Mesenchymal stem cell (in vitro differentiated cells and primary cell): Measurements from ENCODE around the gene DMWD.

ENCODE experiments used
- DNase-seq: peaks from one replicate; pipeline ENCODE4 v3.0.0-alpha.2; 2013
- H2AFZ ChIP-seq: one replicate; pipeline ENCODE4 v1.6.1; 2013; ENCODE audit warnings: low read depth, mild to moderate bottlenecking, control low read depth, inconsistent platforms, low read length, moderate library complexity
- H2AK5ac ChIP-seq: 2 replicates; pipeline ENCODE4 v1.6.1; 2013; ENCODE audit warnings: low read length, moderate library complexity, mild to moderate bottlenecking, inconsistent platforms; ENCODE audit not compliant: severe bottlenecking
- H2BK120ac ChIP-seq: one replicate; pipeline ENCODE4 v1.6.1; 2013; ENCODE audit warnings: low read depth, mild to moderate bottlenecking, inconsistent platforms, low read length, moderate library complexity
- H2BK12ac ChIP-seq, 2 experiments: one replicate each; pipeline ENCODE4 v1.6.1; 2013; ENCODE audit warnings: inconsistent platforms in 2 of 2, low read length in 2 of 2, mild to moderate bottlenecking in 2 of 2, moderate library complexity in 2 of 2, control low read depth in 1 of 2
- H2BK15ac ChIP-seq: one replicate; pipeline ENCODE4 v1.6.1; 2013; ENCODE audit warnings: mild to moderate bottlenecking, low read depth, inconsistent platforms; ENCODE audit not compliant: poor library complexity, severe bottlenecking
- H2BK5ac ChIP-seq: 2 replicates; pipeline ENCODE4 v1.6.1; 2013; ENCODE audit warnings: low read depth, mild to moderate bottlenecking, low read length, control low read depth, inconsistent platforms; ENCODE audit not compliant: poor library complexity, severe bottlenecking
- H3K14ac ChIP-seq, 2 experiments: one replicate each; pipeline ENCODE4 v1.6.1; 2013; ENCODE audit warnings: inconsistent platforms in 2 of 2, low read length in 2 of 2, control low read depth in 1 of 2, mild to moderate bottlenecking in 1 of 2, moderate library complexity in 1 of 2
- H3K18ac ChIP-seq, 2 experiments: one replicate each; pipeline ENCODE4 v1.6.1; 2013; ENCODE audit warnings: inconsistent platforms in 2 of 2, low read length in 2 of 2, control low read depth in 1 of 2, low read depth in 1 of 2, mild to moderate bottlenecking in 1 of 2
- H3K23ac ChIP-seq, 2 experiments: one replicate each; pipeline ENCODE4 v1.6.1; 2013; ENCODE audit warnings: inconsistent platforms in 2 of 2, low read length in 2 of 2, mild to moderate bottlenecking in 2 of 2, moderate library complexity in 2 of 2, control low read depth in 1 of 2
- H3K27ac ChIP-seq: 2 replicates; pipeline ENCODE4 v1.5.1; 2013; ENCODE audit warnings: mild to moderate bottlenecking, moderate library complexity, low read length, control low read depth, inconsistent platforms; ENCODE audit not compliant: poor library complexity, severe bottlenecking
- H3K27me3 ChIP-seq, 2 experiments: 2 replicates each; pipeline versions ENCODE4 v1.6.1 to v1.7.0; 2013; ENCODE audit warnings: low read length in 2 of 2, mild to moderate bottlenecking in 2 of 2, moderate library complexity in 2 of 2, control low read depth in 1 of 2, inconsistent platforms in 1 of 2; ENCODE audit not compliant: control insufficient read depth in 1 of 2, insufficient read depth in 1 of 2
- H3K36me3 ChIP-seq, 2 experiments: 2 replicates each; pipeline versions ENCODE4 v1.6.1 to v1.7.0; 2013; ENCODE audit warnings: low read length in 2 of 2, control low read depth in 1 of 2, inconsistent platforms in 1 of 2, low read depth in 1 of 2, mild to moderate bottlenecking in 1 of 2; ENCODE audit not compliant: insufficient read depth in 2 of 2, control insufficient read depth in 1 of 2
- H3K4ac ChIP-seq, 2 experiments: one replicate each; pipeline ENCODE4 v1.6.1; 2013; ENCODE audit warnings: inconsistent platforms in 2 of 2, low read length in 2 of 2, mild to moderate bottlenecking in 2 of 2, moderate library complexity in 2 of 2, control low read depth in 1 of 2, low read depth in 1 of 2
- H3K4me1 ChIP-seq: 2 replicates; pipeline ENCODE4 v1.6.1; 2013; ENCODE audit warnings: low read depth, low read length, control low read depth; ENCODE audit not compliant: control insufficient read depth, insufficient read depth
- H3K4me2 ChIP-seq: 2 replicates; pipeline ENCODE4 v1.6.1; 2013; ENCODE audit warnings: low read length, mild to moderate bottlenecking, inconsistent platforms; ENCODE audit not compliant: poor library complexity, severe bottlenecking
- H3K4me3 ChIP-seq, 2 experiments: 2 replicates each; pipeline versions ENCODE4 v1.5.1 to v1.7.0; 2013; ENCODE audit warnings: low read length in 2 of 2, mild to moderate bottlenecking in 2 of 2, control low read depth in 1 of 2, low read depth in 1 of 2; ENCODE audit not compliant: insufficient read depth in 1 of 2
- H3K79me1 ChIP-seq: replicated peaks from 2 replicates; pipeline ENCODE4 v1.6.1; 2013; ENCODE audit warnings: mild to moderate bottlenecking, control low read depth, low read length, inconsistent platforms; ENCODE audit not compliant: poor library complexity, severe bottlenecking
- H3K9ac ChIP-seq: 2 replicates; pipeline ENCODE4 v1.7.0; 2013; ENCODE audit warnings: mild to moderate bottlenecking, low read length, moderate library complexity
- H3K9me3 ChIP-seq: 2 replicates; pipeline ENCODE4 v1.7.0; 2013; ENCODE audit warnings: mild to moderate bottlenecking, low read length; ENCODE audit not compliant: control insufficient read depth
- H4K8ac ChIP-seq: one replicate; pipeline ENCODE4 v1.6.1; 2013; ENCODE audit warnings: inconsistent platforms, mild to moderate bottlenecking, low read length, moderate library complexity
- H4K91ac ChIP-seq: one replicate; pipeline ENCODE4 v1.6.1; 2013; ENCODE audit warnings: mild to moderate bottlenecking, low read length, inconsistent platforms
- WGBS: methylation state at CpG from one replicate; pipeline ENCODE4 v1.1.7; 2013; ENCODE audit warnings: mixed read lengths; 5-methylcytosine and 5-hydroxymethylcytosine counted together

Gene DMWD

GRCh38 chr19:45781214-45782161, 11.2 kb downstream of the DMWD start:
- H3K4me2 ChIP-seq = peak overlapping the region; percentile 71
- H3K4me1 ChIP-seq = peaks cover 50% of the 10 kb centered on the region
- DNase-seq = no peak
- peak overlapping the region; percentile 66 for H4K91ac ChIP-seq
- H3K18ac ChIP-seq = peak overlapping the region; percentile 52 to 84
- no peak overlapping the region for H2AFZ ChIP-seq
- peak overlapping the region; percentile 59 to 88 for H3K4me3 ChIP-seq
- H3K36me3 ChIP-seq = peaks cover 47 to 64% of the 10 kb centered on the region in 2 experiments
- no peak overlapping the region for H2BK5ac ChIP-seq
- H4K8ac ChIP-seq = no peak overlapping the region
- peak overlapping the region; percentile 46 for H3K27ac ChIP-seq
- peak overlapping the region; percentile 14 for H2AK5ac ChIP-seq
- peak overlapping the region in 1 of 2 experiments; percentile 61 for H3K14ac ChIP-seq
- no peaks in the 10 kb centered on the region for H3K27me3 ChIP-seq
- peak overlapping the region in 1 of 2 experiments; percentile 11 for H3K23ac ChIP-seq
- 81% methylated on average over 17 of the region's 17 CpGs for WGBS
- H3K9me3 ChIP-seq = no peaks in the 10 kb centered on the region
- H2BK15ac ChIP-seq = peak overlapping the region; percentile 64
- peak overlapping the region; percentile 22 to 45 for H2BK12ac ChIP-seq
- H2BK120ac ChIP-seq = peak overlapping the region; percentile 94
- H3K79me1 ChIP-seq = peaks cover 51% of the 10 kb centered on the region
- H3K9ac ChIP-seq = peak overlapping the region; percentile 83
- H3K4ac ChIP-seq = peak overlapping the region; percentile 75 to 76

DNA sequence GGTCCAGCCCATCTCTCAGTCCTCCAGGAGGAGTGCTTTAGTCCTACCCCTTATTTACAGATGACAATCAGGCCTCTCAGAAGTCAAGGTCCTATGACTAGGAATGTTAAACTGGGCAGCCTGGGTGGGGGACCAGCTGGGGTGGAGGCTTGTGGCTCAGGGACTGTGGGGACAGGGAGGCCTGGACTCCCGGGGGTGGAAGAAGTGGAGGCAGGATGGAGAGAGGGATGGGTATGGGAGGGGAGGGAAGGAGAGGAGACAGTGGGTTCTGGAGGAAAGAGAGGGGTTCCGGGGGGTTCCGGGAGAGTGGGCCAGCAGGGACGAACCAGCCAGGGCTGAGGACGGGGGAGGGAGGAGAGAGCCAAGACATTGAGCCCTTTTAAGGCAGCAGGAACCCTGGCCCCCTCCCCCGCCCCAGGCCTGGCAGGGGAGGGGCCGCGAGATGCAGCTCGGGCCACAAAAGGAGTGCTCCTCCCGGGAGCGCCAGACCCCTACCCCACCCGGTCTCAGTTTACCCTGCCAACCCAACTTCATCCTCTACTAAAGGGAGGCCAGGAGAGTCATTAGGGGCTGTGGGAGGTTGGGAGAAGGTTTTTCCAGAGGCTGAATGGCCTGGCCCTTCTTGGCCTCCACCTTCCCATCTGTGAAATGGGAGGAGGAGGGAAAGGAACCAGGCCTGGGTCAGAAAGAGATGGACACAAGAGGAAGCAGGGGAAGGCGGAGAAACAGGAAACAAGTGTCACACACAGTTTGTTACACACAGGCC, 12.0 kb downstream of the DMWD start:
- no peak for DNase-seq
- no peak overlapping the region for H2BK5ac ChIP-seq
- H2BK15ac ChIP-seq = peak overlapping the region; percentile 68
- H2AFZ ChIP-seq = no peak overlapping the region
- peak overlapping the region; percentile 71 for H3K4me2 ChIP-seq
- H3K27me3 ChIP-seq = no peaks in the 10 kb centered on the region
- peak overlapping the region; percentile 31 to 88 for H3K4me3 ChIP-seq
- peak overlapping the region; percentile 40 for H2AK5ac ChIP-seq
- peak overlapping the region in 1 of 2 experiments; percentile 31 for H3K18ac ChIP-seq
- H3K9ac ChIP-seq = peak overlapping the region; percentile 83
- peaks cover 50% of the 10 kb centered on the region for H3K4me1 ChIP-seq
- H3K36me3 ChIP-seq = peaks cover 42 to 58% of the 10 kb centered on the region in 2 experiments
- no peaks in the 10 kb centered on the region for H3K9me3 ChIP-seq
- H2BK120ac ChIP-seq = peak overlapping the region; percentile 22
- peak overlapping the region; percentile 23 for H4K8ac ChIP-seq
- WGBS = 40% methylated on average over 6 of the region's 13 CpGs
- H3K4ac ChIP-seq = peak overlapping the region; percentile 33 to 76
- no peak overlapping the region for H3K23ac ChIP-seq
- H4K91ac ChIP-seq = peak overlapping the region; percentile 66
- no peak overlapping the region for H3K14ac ChIP-seq
- H3K79me1 ChIP-seq = peaks cover 45% of the 10 kb centered on the region
- no peak overlapping the region for H3K27ac ChIP-seq
- peak overlapping the region; percentile 45 to 84 for H2BK12ac ChIP-seq

DNA sequence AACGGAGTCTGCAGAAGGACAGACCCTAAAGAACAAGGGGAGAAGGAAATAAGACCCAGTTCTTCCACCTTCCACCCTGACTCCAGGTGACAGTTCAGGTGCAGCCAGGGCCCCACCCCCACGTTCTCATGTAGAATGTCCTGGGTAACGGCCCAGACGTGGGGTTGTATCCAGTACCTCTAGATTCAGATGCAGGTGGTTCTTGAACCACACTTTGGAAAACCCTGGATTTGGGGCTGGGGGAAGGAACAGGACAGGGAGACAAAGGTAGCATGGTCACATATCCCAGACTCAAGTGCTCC, 12.5 kb downstream of the DMWD start:
- Histone ChIP-seq H3K23ac (no peak overlapping the region), H3K9me3 (no peaks in the 10 kb centered on the region), H3K27ac (no peak overlapping the region), H3K27me3 (no peaks in the 10 kb centered on the region), H3K9ac (peak overlapping the region; percentile 83), H3K14ac (peak overlapping the region in 1 of 2 experiments; percentile 18), H3K4me2 (no peak overlapping the region), H3K4me1 (peaks cover 48% of the 10 kb centered on the region), H3K4me3 (peak overlapping the region in 1 of 2 experiments; percentile 88), H2BK120ac (no peak overlapping the region), H3K36me3 (peaks cover 41 to 53% of the 10 kb centered on the region in 2 experiments), H2AFZ (no peak overlapping the region), H4K8ac (no peak overlapping the region), H4K91ac (no peak overlapping the region), H2BK15ac (peak overlapping the region; percentile 68), H2BK12ac (no peak overlapping the region), H2BK5ac (no peak overlapping the region), H3K18ac (no peak overlapping the region), H3K4ac (peak overlapping the region in 1 of 2 experiments; percentile 9), H3K79me1 (peaks cover 40% of the 10 kb centered on the region), H2AK5ac (peak overlapping the region; percentile 35)
- 80% methylated on average over 4 of the region's 4 CpGs for WGBS
- DNase-seq = no peak
